Activated naive CD4-positive, alpha-beta T cell treated with anti-CD3 and anti-CD28 coated beads, Interleukin-2, amount 50 U/mL, for 16 hours (primary cell): ENCODE results near the gene GRK1.
"Not testable (repeated sequence)": the region's sequence is repeated elsewhere in the genome, so short reads cannot be mapped to it uniquely, and the experiment has no call there.

Experiments used
- DNase-seq: peaks from one replicate; pipeline ENCODE4 v3.0.0-alpha.2; 2020

Gene GRK1

GRCh38 chr13:113666951-113667701 is at the start of gene GRK1:
GRK1 (plus strand) TSS chr13:113667219; CDS start chr13:113667387, 168 bp downstream.
- no peak for DNase-seq

GRCh38 chr13:113617961-113618360 is 49.1 kb upstream of the GRK1 start:
- DNase-seq = no peak

- DNase-seq = no peak
Measured at GRCh38 chr13:113618455-113618854, 48.6 kb upstream of the GRK1 start.

- DNase-seq = no peak
Measured at GRCh38 chr13:113620036-113620796, 46.8 kb upstream of the GRK1 start.

- DNase-seq = no peak
Measured at GRCh38 chr13:113621046-113621445, 46.0 kb upstream of the GRK1 start.

- not testable (repeated sequence) for DNase-seq
Measured at GRCh38 chr13:113621498-113621897, 45.5 kb upstream of the GRK1 start.

- not testable (repeated sequence) for DNase-seq
Measured at GRCh38 chr13:113621986-113622550, 45.0 kb upstream of the GRK1 start.

- no peak for DNase-seq
Measured at GRCh38 chr13:113622791-113623490, 44.1 kb upstream of the GRK1 start.

GRCh38 chr13:113623491-113624234 is 43.4 kb upstream of the GRK1 start:
- DNase-seq = no peak

GRCh38 chr13:113624235-113624587 is 42.8 kb upstream of the GRK1 start:
- no peak for DNase-seq

GRCh38 chr13:113624640-113625304 is 42.2 kb upstream of the GRK1 start:
- DNase-seq = not testable (repeated sequence)

GRCh38 chr13:113625965-113626721 is 40.9 kb upstream of the GRK1 start:
- DNase-seq = no peak

GRCh38 chr13:113627136-113627535 is 39.9 kb upstream of the GRK1 start:
- DNase-seq = no peak

- DNase-seq = no peak
Measured at GRCh38 chr13:113628291-113629270, 38.4 kb upstream of the GRK1 start.

GRCh38 chr13:113629866-113630265 is 37.2 kb upstream of the GRK1 start:
- no peak for DNase-seq

- no peak for DNase-seq
Measured at GRCh38 chr13:113630296-113630695, 36.7 kb upstream of the GRK1 start.

GRCh38 chr13:113630804-113631203 is 36.2 kb upstream of the GRK1 start:
- DNase-seq = no peak

- no peak for DNase-seq
Measured at GRCh38 chr13:113631341-113632095, 35.5 kb upstream of the GRK1 start.
